ENCODE measurements around the gene TNKS2. TPM values are rescaled to one million over a fixed set of nuclear protein-coding genes. Genes with fewer than 3 reads are reported as not detected.

Gene TNKS2
- total and polyA plus RNA-seq, 2 of the 13 experiments (the other 11 are each of a cell fraction or from before 2014, with no cell fraction given): 15.2 to 19.4 TPM

DNA sequence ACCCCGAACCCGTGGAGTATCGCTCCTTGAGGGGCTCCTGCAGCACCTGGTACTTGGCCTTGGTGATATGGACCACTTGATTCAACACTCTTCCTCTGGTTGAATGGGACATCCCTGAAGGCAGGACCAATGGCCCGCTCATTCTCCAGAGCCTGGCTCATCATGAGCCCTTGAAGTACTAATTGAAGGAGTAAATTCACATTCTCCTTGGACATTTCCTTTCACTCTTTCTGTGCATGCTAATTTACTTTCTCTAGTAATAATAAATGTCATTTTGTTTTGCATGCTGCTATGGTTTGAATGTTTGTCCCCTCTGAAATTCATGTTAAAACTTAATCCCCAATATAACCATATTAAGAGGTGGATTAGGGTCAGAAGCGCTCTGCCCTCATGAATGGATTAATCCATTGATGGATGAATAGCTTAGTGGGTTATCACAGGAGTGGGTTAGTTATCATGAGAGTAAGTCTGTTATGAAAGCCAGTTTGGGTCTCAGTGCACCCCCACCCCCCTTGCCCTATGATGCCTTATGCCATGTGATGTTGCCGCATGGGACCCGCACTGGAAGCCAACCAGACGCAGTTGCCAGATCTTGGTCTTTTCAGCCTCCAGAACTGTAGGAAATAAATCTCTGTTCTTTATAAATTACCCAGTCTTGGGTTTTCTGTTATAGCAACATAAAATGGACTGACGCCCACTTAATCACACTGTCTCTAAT, 87.3 kb downstream of the TNKS2 start:
- H2AFZ ChIP-seq (ENCODE audit: low read length): no peak overlapping the region
- H3K9ac ChIP-seq (ENCODE audit: insufficient read depth, low read depth, low read length): no peak overlapping the region
- no peaks in the 10 kb centered on the region for H3K79me2 ChIP-seq (ENCODE audit: insufficient read depth, low read length)
- no peak overlapping the region for H3K4me3 ChIP-seq (replicated peaks in 1 of 3; ENCODE audit: insufficient read depth in 1 of 3, low read depth in 2 of 3, low read length in 3 of 3)
- no peak for FAIRE-seq
- intact Hi-C loops (cut with micrococcal nuclease; ENCODE audit: unreplicated experiment) (no loop called here), in situ Hi-C loops (cut with HindIII; ENCODE audit: extremely low pct_ligation_motif_present, low pct_unique_long_range_greater_than_20kb) (no loop called here)
- POLR2A ChIA-PET: interaction anchor here (2.0 kb wide), 1 partner anchor 23 kb away, joined by 13 read pairs; the partner anchor contains the start of gene FGFBP3
- H3K4me2 ChIP-seq (ENCODE audit: low read depth, low read length): no peak overlapping the region
- ATAC-seq: no peak
- WGBS (ENCODE audit: low lambda C conversion rate): 89% methylated on average over 7 of the region's 9 CpGs
- DNase-seq (ENCODE audit: low spot score): no peak
- CTCF ChIA-PET (ENCODE audit: low intra/inter-chr PET ratio, low total read pairs): no interaction called here
- BruUV-seq (replicated peaks): no TSS peak
- no peak overlapping the region for H3K27ac ChIP-seq (ENCODE audit: extremely low read length, insufficient read depth, low read length)
- H3K27me3 ChIP-seq (ENCODE audit: control insufficient read depth in 1 of 2, insufficient read depth in 2 of 2, low read length in 2 of 2): peaks cover 0 to 10% of the 10 kb centered on the region in 2 experiments; a peak in 2 of 5 replicates
- TF ChIP-seq ZNF160 (CRISPR knock-in tag; IDR thresholded peaks at IDR 0.05) (no peak), MLLT10 (CRISPR knock-in tag; IDR thresholded peaks at IDR 0.05) (no peak), ZNF30 (CRISPR knock-in tag; IDR thresholded peaks at IDR 0.05) (no peak), ZSCAN21 (CRISPR knock-in tag; IDR thresholded peaks at IDR 0.05; ENCODE audit: borderline replicate concordance) (no peak), ZNF281 (CRISPR knock-in tag; IDR thresholded peaks at IDR 0.05; ENCODE audit: borderline replicate concordance) (no peak), DMAP1 (CRISPR knock-in tag; IDR thresholded peaks at IDR 0.05) (no peak), PHF21A (CRISPR knock-in tag; IDR thresholded peaks at IDR 0.05) (no peak), ZNF670 (CRISPR knock-in tag; IDR thresholded peaks at IDR 0.05; ENCODE audit: borderline replicate concordance) (no peak), RBM22 (optimal IDR thresholded peaks at IDR 0.05; ENCODE audit: low read length) (no peak)
- TF ChIP-seq, protein P1, sequence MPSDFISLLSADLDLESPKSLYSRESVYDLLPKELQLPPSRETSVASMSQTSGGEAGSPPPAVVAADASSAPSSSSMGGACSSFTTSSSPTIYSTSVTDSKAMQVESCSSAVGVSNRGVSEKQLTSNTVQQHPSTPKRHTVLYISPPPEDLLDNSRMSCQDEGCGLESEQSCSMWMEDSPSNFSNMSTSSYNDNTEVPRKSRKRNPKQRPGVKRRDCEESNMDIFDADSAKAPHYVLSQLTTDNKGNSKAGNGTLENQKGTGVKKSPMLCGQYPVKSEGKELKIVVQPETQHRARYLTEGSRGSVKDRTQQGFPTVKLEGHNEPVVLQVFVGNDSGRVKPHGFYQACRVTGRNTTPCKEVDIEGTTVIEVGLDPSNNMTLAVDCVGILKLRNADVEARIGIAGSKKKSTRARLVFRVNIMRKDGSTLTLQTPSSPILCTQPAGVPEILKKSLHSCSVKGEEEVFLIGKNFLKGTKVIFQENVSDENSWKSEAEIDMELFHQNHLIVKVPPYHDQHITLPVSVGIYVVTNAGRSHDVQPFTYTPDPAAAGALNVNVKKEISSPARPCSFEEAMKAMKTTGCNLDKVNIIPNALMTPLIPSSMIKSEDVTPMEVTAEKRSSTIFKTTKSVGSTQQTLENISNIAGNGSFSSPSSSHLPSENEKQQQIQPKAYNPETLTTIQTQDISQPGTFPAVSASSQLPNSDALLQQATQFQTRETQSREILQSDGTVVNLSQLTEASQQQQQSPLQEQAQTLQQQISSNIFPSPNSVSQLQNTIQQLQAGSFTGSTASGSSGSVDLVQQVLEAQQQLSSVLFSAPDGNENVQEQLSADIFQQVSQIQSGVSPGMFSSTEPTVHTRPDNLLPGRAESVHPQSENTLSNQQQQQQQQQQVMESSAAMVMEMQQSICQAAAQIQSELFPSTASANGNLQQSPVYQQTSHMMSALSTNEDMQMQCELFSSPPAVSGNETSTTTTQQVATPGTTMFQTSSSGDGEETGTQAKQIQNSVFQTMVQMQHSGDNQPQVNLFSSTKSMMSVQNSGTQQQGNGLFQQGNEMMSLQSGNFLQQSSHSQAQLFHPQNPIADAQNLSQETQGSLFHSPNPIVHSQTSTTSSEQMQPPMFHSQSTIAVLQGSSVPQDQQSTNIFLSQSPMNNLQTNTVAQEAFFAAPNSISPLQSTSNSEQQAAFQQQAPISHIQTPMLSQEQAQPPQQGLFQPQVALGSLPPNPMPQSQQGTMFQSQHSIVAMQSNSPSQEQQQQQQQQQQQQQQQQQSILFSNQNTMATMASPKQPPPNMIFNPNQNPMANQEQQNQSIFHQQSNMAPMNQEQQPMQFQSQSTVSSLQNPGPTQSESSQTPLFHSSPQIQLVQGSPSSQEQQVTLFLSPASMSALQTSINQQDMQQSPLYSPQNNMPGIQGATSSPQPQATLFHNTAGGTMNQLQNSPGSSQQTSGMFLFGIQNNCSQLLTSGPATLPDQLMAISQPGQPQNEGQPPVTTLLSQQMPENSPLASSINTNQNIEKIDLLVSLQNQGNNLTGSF (CRISPR knock-in tag; IDR thresholded peaks at IDR 0.05): no peak
- no peaks in the 10 kb centered on the region for H3K9me3 ChIP-seq (ENCODE audit: low read length)
- no peaks in the 10 kb centered on the region for H4K20me1 ChIP-seq (ENCODE audit: insufficient read depth, low read length)
- H3K36me3 ChIP-seq (replicated peaks in 1 of 2; ENCODE audit: control insufficient read depth in 1 of 2, insufficient read depth in 2 of 2, low read length in 2 of 2): no peaks in the 10 kb centered on the region
- peaks cover 36% of the 10 kb centered on the region for H3K4me1 ChIP-seq (ENCODE audit: insufficient read depth, low read length)
